Caco-2 (cell line): Measurements from ENCODE around the gene ACACA. TPM values are rescaled to one million over a fixed set of nuclear protein-coding genes. Genes with fewer than 3 reads are reported as not detected.

Source experiments
- BruUV-seq: library from RNA; stranded (reverse); fragments of 400-500 nt; replicated peaks from 2 replicates; lab custom pipeline; 2021; lab: Mats Ljungman, UMichigan
- CTCF ChIA-PET: fragments of 300-600 bp; sonication (Branson Sonifier 250); formaldehyde crosslinking; loops from one replicate; lab custom pipeline; 2022; ENCODE audit warnings: antibody characterized with exemption; lab: Charles Lee
- POLR2A ChIA-PET: fragments of 300-600 bp; sonication (Branson Sonifier 250); formaldehyde crosslinking; loops from one replicate; lab custom pipeline; 2022; ENCODE audit warnings: antibody characterized with exemption; lab: Charles Lee
- DNase-seq, 2 experiments: peaks; one replicate each; pipeline versions ENCODE4 v3.0.0 to v3.0.0-alpha.2; 2020 to 2022
- H3K27me3 ChIP-seq: replicated peaks from 2 replicates; pipeline ENCODE4 v1.6.0; 2011; ENCODE audit warnings: low read length; ENCODE audit not compliant: control insufficient read depth, insufficient read depth
- H3K36me3 ChIP-seq: 2 replicates; pipeline ENCODE4 v1.5.1; 2011; ENCODE audit warnings: low read length; ENCODE audit not compliant: control insufficient read depth, insufficient read depth
- H3K4me1 ChIP-seq: fragments of 250-450 bp; sonication (Bioruptor Pico); 2 replicates; pipeline ENCODE4 v1.5.1; 2020; ENCODE audit warnings: mild to moderate bottlenecking
- H3K4me3 ChIP-seq: 2 replicates; pipeline ENCODE4 v1.5.1; 2011; ENCODE audit warnings: low read depth, mild to moderate bottlenecking, control low read depth, low read length
- H3K9me3 ChIP-seq: fragments of 250-450 bp; sonication (Bioruptor Pico); 2 replicates; pipeline ENCODE4 v1.5.1; 2020; ENCODE audit warnings: mild to moderate bottlenecking, moderate library complexity
- H3K27ac Mint-ChIP-seq: one replicate; pipeline ENCODE4 v1.8.0; 2022; ENCODE audit warnings: mixed read lengths; ENCODE audit not compliant: unreplicated experiment
- H3K27me3 Mint-ChIP-seq: one replicate; pipeline ENCODE4 v1.8.0; 2022; ENCODE audit warnings: mixed read lengths; ENCODE audit not compliant: insufficient read depth, unreplicated experiment
- H3K36me3 Mint-ChIP-seq: one replicate; pipeline ENCODE4 v1.8.0; 2022; ENCODE audit warnings: mild to moderate bottlenecking, mixed read lengths; ENCODE audit not compliant: insufficient read depth, unreplicated experiment
- H3K4me1 Mint-ChIP-seq: one replicate; pipeline ENCODE4 v1.8.0; 2022; ENCODE audit warnings: low read depth, mixed read lengths; ENCODE audit not compliant: unreplicated experiment
- H3K4me3 Mint-ChIP-seq: one replicate; pipeline ENCODE4 v1.8.0; 2022; ENCODE audit warnings: mild to moderate bottlenecking, moderate library complexity, mixed read lengths; ENCODE audit not compliant: unreplicated experiment
- H3K9me3 Mint-ChIP-seq: one replicate; pipeline ENCODE4 v1.8.0; 2022; ENCODE audit warnings: mixed read lengths; ENCODE audit not compliant: unreplicated experiment
- intact Hi-C: fragments of 100-400 bp; cut with micrococcal nuclease; formaldehyde crosslinking; loops from one replicate; pipeline ENCODE4 v1.10.0; 2022; ENCODE audit not compliant: unreplicated experiment
- total RNA-seq: library from RNA; stranded (reverse); gene quantifications from 2 replicates; pipeline ENCODE4 v1.2.3, GENCODE V29; 2022
- TF ChIP-seq, protein P1 (sequence below), 2 experiments: fragments of 200-600 bp in 1 of 2; IDR thresholded peaks; 1 replicate in 1 of 2; 2 replicates in 1 of 2; pipeline versions ENCODE4 v1.5.1 to v1.8.0; 2011 to 2022; ENCODE audit warnings: antibody characterized with exemption in 1 of 2, control low read depth in 1 of 2, inconsistent platforms in 1 of 2, low read depth in 1 of 2, low read length in 1 of 2, mild to moderate bottlenecking in 1 of 2, moderate library complexity in 1 of 2; ENCODE audit not compliant: insufficient read depth in 1 of 2, severe bottlenecking in 1 of 2, unreplicated experiment in 1 of 2

ACACA gene
- total RNA-seq, 1 experiment from 2014 or later = 108 TPM

DNA sequence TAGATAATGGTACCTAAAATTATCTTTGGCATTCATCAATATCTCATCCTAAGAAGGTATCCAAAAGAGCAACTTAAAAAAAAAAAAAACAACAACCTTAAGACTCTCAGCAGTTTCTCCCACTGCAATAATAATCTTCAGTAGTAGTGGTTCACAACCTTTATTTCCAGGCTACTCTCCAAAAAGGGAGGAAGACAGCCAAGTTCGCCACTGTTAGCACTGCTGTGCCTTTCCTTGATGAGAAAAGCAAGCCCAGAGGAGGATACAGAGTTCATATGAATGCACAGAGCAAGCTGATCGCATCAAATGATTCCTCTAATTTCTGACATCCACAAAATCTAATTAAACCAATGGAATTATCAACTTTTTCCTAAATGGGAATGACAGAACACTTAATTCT lies 258.5 kb downstream of the ACACA start:
- no TSS peak for BruUV-seq
- CTCF ChIA-PET = interaction anchor here (1.5 to 1.8 kb wide), 2 partner anchors 26 to 225 kb away, joined by 4 to 7 read pairs; no protein-coding TSS in a partner anchor
- no peaks in the 10 kb centered on the region for H3K9me3 Mint-ChIP-seq
- intact Hi-C loops = no loop called here
- Histone ChIP-seq H3K4me3 (no peak overlapping the region), H3K36me3 (peaks cover 1% of the 10 kb centered on the region), H3K27me3 (no peaks in the 10 kb centered on the region), H3K4me1 (peaks cover 20% of the 10 kb centered on the region), H3K9me3 (no peaks in the 10 kb centered on the region)
- POLR2A ChIA-PET = interaction anchor here (0.9 kb wide), 1 partner anchor 26 kb away, joined by 3 read pairs; no protein-coding TSS in a partner anchor
- H3K36me3 Mint-ChIP-seq = peaks cover 38% of the 10 kb centered on the region
- H3K27me3 Mint-ChIP-seq = no peaks in the 10 kb centered on the region
- H3K4me3 Mint-ChIP-seq = no peak overlapping the region
- H3K4me1 Mint-ChIP-seq = peaks cover 18% of the 10 kb centered on the region
- TF ChIP-seq, protein P1, sequence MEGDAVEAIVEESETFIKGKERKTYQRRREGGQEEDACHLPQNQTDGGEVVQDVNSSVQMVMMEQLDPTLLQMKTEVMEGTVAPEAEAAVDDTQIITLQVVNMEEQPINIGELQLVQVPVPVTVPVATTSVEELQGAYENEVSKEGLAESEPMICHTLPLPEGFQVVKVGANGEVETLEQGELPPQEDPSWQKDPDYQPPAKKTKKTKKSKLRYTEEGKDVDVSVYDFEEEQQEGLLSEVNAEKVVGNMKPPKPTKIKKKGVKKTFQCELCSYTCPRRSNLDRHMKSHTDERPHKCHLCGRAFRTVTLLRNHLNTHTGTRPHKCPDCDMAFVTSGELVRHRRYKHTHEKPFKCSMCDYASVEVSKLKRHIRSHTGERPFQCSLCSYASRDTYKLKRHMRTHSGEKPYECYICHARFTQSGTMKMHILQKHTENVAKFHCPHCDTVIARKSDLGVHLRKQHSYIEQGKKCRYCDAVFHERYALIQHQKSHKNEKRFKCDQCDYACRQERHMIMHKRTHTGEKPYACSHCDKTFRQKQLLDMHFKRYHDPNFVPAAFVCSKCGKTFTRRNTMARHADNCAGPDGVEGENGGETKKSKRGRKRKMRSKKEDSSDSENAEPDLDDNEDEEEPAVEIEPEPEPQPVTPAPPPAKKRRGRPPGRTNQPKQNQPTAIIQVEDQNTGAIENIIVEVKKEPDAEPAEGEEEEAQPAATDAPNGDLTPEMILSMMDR (IDR thresholded peaks at IDR 0.05; ENCODE audit: insufficient read depth in 1 of 2, low read depth in 1 of 2, low read length in 1 of 2, severe bottlenecking in 1 of 2, unreplicated experiment in 1 of 2) = no peak
- no peak overlapping the region for H3K27ac Mint-ChIP-seq
- DNase-seq = no peak

DNA sequence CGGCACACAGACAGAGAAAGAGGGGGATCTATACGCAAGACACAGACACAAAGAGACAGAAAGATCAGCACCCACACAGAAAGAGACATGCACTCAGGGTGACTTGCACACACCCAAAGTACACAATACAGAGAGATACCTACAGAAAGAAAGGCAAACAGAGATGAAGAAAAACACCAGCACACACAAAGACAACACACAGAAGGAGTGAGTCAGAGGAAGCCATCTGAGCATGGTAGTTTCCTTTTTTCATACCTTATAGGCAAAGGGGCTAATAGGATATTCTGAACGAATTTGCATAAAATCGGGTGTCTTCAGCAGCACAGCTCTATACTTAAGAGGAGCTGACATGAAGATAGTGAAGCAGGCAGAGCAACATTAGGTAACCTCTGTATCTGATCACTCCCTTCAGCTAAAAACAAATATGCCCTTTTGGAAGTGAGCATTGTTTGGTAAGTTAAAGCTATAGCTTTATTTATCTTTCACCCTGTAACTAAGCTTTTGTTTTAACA lies 259.3 kb downstream of the ACACA start:
- H3K4me3 ChIP-seq = no peak overlapping the region; the same call in 1 of the 2 replicates
- Mint-ChIP-seq H3K4me1 (peaks cover 18% of the 10 kb centered on the region), H3K27ac (peak overlapping the region; percentile 26), H3K9me3 (no peaks in the 10 kb centered on the region), H3K27me3 (no peaks in the 10 kb centered on the region), H3K36me3 (peaks cover 32% of the 10 kb centered on the region), H3K4me3 (peak overlapping the region; percentile 38)
- TF ChIP-seq, protein P1 (IDR thresholded peaks at IDR 0.05; ENCODE audit: insufficient read depth in 1 of 2, low read depth in 1 of 2, low read length in 1 of 2, severe bottlenecking in 1 of 2, unreplicated experiment in 1 of 2) = no peak
- ChIA-PET POLR2A (interaction anchor here (0.6 to 0.9 kb wide), 2 partner anchors 8 to 27 kb away, joined by 3 read pairs; no protein-coding TSS in a partner anchor), CTCF (interaction anchor here (0.5 to 1.8 kb wide), 4 partner anchors 27 to 239 kb away, joined by 4 to 7 read pairs (median 4); no protein-coding TSS in a partner anchor)
- H3K27me3 ChIP-seq = no peaks in the 10 kb centered on the region
- H3K9me3 ChIP-seq = no peaks in the 10 kb centered on the region
- H3K4me1 ChIP-seq = peaks cover 20% of the 10 kb centered on the region
- DNase-seq = peak; percentile 40 to 60
- BruUV-seq = no TSS peak
- peaks cover 1% of the 10 kb centered on the region for H3K36me3 ChIP-seq
- intact Hi-C loops = no loop called here

DNA sequence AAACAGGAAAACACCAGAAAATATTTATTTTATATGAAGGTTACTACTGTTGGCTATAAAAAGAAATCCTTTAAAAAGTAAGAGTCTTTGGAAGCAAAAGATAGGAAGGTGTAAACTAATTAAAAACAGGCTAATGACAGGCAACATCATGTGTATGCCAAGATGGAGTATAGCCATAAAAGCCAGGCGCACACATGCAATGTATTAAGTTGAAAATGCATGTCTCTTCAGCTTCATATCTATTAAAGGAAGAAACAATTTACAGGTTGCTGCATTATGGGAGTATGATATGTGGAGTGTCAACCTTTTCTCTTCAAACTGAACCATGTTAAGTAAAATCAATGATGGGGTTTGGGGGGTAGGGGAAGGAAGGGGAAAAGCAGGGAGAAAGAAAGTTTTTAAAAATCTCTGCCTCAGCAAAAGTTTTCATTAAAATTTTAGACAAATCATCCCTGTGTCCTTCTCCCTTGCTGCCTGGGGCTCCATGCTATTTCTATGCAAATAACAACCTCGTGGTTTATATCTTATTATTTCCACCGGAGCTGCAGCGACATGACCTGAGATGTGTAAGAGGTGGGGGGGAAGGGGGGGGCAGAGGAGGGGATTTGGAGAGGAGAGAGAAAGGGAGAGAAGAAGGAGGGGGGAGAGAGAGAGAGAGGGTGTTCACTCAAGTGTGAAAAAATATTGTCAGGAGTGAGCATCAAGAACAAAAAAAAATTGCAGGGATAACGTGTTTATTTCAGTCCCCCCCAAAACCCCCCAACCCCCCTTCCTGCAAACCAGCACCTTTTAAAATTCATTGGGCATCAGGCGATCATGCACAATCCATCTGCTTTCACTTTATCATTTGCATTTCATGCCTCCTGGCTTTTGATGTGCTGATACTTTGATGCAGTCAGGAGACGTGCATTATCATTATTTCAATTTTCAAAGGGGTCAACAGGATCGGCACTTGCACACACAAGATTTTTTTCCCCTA lies 260.3 kb downstream of the ACACA start:
- no peak for DNase-seq
- peaks cover 28% of the 10 kb centered on the region for H3K36me3 Mint-ChIP-seq
- TF ChIP-seq, protein P1 (IDR thresholded peaks at IDR 0.05; ENCODE audit: insufficient read depth in 1 of 2, low read depth in 1 of 2, low read length in 1 of 2, severe bottlenecking in 1 of 2, unreplicated experiment in 1 of 2) = no peak
- Histone ChIP-seq H3K9me3 (no peaks in the 10 kb centered on the region), H3K4me3 (no peak overlapping the region), H3K27me3 (no peaks in the 10 kb centered on the region), H3K4me1 (peaks cover 20% of the 10 kb centered on the region), H3K36me3 (peaks cover 1% of the 10 kb centered on the region)
- H3K9me3 Mint-ChIP-seq = no peaks in the 10 kb centered on the region
- ChIA-PET CTCF (interaction anchor here (1.5 to 1.8 kb wide), 2 partner anchors 28 to 227 kb away, joined by 4 to 7 read pairs; no protein-coding TSS in a partner anchor), POLR2A (no interaction called here)
- peak overlapping the region; percentile 26 for H3K27ac Mint-ChIP-seq
- H3K27me3 Mint-ChIP-seq = no peaks in the 10 kb centered on the region
- no peak overlapping the region for H3K4me3 Mint-ChIP-seq
- no TSS peak for BruUV-seq
- intact Hi-C loops = no loop called here
- peaks cover 18% of the 10 kb centered on the region for H3K4me1 Mint-ChIP-seq
